Stimulated activated CD4-positive, alpha-beta T cell treated with anti-CD3 and anti-CD28 coated beads, Interleukin-4, amount 100 ng/mL, for 24 hours (primary cell): Measurements from ENCODE around the gene GSTO1.

ENCODE experiments used
- DNase-seq: peaks from one replicate; pipeline ENCODE4 v3.0.0-alpha.2; 2020

Gene GSTO1

DNA sequence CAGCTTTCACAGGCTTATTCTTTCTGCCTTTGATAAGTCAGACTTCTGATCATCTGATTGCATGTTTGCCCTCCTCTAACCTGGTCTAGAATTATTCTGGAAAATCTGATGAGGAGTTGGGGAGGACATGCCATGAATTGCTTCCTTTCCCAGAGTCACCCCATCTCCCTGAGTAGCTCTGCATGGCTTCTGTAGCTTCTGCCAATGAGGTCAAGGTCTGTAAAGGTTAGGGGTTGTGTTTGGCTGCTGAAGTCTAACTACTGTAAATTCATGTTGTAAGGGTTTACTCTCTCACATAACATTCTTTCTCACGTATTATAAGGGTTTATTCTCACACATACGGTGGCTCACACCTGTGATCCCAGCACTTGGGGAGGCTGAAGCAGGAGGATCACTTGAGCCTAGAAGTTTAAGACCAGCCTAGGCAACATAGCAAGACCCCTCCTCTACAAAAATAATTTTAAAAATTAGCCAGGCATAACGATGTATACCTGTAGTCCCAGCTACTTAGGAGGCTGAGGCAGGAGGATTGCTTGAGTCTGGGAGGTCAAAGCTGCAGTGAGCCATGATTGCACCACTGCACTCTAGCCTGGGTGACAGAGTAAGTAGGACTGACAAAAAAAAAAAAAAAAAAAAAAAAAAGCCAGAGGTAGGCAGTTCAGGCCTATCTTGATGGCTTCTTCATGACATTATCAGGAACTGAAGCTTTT, 25.0 kb downstream of the GSTO1 start:
- DNase-seq: no peak

DNA sequence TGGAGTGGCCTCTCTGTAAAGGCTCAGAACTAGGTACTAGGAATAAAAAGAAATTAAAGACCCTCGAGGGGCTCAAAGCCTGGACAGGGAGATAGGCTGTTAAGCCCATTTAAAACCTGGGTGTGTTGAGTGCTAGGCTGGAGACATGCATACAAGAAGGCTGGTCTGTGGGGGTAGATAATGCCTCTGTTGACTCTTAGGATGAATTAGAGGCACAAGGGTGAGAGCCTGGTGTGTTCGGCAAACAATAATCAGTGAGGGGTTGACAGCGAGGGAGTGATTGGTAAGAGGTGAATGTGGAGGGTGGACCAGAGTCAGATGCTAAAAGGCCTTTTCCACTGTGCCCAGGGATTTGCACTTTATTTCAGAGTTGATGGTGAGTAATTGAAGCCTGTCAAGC, 27.0 kb downstream of the GSTO1 start:
- no peak for DNase-seq

DNA sequence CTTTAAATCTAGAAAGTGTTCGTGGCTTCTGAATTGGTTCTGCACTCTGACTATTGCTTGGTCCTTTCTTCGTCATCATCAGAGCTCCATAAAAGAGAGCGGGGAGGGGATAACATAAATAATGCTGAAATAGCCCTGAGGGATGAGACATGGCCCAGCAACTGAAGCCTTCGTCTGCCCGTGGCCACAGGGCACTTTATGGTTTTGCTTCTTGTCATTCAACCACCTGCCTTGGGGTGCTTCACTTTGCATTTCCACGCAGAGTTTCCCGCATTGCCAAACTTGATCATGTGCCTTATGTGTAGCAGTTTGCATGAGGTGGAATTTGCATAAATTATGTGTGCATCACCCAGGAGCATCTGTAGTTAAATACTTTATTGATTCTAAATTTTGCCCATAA, 30.2 kb downstream of the GSTO1 start:
- no peak for DNase-seq

DNA sequence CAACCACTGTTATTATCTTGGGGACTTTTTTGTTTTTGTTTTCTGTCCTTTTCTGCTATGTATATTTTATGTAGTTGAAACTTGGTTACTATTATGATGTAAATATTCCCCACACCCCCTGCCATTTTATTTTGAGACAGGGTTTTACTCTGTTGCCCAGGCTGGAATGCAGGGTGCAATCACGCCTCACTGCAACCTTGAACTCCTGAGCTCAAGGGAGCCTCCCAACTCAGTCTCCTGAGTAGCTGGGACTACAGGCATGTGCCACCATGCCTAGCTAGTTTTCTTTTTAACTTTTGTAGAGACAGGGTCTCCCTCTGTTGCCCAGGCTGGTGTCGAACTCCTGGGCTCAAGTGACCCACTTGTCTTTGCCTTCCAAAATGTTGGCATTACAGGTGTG, 32.2 kb downstream of the GSTO1 start:
- no peak for DNase-seq

DNA sequence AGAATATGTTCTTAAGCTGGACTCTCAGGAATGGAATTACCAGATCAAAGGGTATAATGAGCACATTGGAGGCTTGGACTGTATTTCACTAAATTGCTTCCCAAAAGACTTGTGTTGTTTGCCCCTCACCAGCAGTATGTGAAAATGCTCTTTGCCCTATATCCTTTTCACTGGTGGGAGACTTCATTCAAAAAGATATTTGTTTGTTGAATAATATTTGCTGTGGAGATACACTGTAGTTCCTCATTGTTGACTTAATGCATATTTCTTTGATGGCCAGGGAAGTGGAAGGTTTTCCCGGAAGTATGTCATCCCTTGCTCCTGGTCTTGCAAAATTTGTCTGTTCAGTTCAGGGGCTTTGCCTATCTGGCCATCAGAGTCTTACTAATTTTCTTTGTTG, 33.7 kb downstream of the GSTO1 start:
- DNase-seq: no peak

DNA sequence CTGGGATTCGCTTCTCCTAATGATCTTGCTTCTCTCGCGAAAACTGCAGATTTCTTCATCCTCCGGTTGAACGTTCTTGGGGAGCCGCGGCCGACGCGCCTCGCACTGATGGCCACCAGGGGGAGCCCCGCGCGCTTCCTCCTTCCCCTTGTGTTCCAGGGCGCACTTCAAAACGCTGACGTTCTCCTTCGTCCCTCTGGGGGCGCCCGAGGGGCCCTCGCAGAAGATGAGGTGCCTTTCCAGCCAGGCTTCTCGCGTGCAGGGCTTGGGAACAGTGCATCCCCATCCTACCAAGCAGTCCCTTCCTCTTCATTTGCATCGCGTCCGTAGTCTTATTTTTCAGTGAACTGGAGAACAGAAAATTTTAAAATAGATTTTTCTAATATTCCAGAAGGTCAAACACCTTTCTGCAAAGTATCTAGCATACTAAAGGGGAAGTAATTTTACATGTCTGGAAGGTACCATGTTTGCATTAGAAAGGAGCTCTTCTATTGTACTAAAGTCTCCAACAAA, 36.8 kb downstream of the GSTO1 start:
- DNase-seq: peak; percentile 90

DNA sequence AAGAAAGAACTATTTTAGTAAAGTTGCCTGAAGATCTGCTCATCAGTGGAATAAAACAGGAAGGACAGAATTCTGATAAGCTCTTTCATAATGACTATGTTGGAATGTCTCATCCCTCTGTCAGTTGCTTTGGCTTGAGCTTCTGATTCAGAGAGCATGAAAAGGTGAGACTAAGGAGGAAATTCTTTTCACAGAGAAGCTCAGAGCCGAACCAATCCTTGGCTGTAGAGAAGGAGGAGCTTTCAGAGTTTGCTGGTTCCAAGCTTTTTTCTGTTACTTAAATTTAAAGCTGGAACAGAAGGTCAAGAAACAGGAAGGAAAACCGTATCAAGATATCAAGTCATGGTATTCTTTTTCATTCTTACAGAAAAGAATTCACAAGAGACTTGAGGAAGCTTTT, 38.3 kb downstream of the GSTO1 start:
- DNase-seq: no peak

DNA sequence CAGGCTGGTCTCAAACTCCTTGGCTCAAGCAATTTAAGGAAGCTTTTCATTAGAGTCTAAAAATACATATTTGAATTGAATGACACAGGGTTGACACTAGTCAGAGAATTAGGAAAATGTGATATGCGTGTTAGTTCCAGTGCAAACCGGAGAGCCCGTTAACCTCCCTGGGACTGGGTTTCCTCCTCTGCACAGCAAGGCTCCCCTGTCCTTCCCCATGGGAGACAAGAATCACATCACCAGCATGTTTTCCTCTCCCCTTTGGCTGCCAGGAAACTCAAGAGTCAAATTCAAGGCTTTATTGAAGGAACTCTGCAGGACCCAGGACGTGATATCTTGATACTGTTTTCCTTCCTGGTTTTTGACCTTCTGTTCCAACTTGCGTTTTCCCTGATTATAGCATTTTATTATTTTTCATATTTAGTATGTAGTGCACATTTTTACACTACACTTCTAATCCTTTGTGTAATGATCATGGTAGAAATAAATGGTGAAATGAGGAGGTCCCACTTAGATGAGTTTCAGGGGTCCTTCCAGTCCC, 39.2 kb downstream of the GSTO1 start:
- DNase-seq: no peak

DNA sequence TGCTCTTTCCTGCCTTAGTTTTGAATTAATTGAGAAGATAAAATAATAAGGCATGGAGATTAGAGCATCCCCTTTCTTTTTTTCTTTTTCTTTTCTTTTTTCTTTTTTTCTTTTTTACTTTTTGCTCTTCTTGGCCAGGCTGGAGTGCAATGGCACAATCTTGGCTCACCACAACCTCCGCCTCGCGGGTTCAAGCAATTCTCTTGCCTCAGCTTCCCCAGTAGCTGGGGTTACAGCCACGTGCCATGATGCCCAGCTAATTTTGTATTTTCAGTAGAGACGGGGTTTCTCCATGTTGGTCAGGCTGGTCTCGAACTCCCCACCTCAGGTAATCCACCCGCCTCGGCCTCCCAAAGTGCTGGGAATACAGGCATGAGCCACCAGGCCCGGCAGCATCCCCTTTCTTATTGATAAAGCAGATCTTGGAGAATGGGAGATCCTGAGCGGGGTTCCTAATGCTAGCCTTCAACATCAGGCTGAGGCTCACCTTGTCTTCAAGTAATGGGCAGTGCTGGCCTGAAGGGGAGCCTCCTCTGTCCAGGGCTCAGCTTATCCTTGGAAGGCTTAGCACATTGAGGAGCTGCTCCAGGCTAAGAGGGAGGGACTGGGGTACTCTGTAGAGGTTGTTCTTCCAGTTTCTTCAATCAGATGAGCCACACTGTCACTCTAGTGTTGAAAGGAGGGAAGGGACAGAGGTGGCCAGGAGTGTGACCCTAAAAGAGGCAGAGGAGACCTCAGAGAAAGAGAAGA, 42.2 kb downstream of the GSTO1 start:
- DNase-seq: no peak

DNA sequence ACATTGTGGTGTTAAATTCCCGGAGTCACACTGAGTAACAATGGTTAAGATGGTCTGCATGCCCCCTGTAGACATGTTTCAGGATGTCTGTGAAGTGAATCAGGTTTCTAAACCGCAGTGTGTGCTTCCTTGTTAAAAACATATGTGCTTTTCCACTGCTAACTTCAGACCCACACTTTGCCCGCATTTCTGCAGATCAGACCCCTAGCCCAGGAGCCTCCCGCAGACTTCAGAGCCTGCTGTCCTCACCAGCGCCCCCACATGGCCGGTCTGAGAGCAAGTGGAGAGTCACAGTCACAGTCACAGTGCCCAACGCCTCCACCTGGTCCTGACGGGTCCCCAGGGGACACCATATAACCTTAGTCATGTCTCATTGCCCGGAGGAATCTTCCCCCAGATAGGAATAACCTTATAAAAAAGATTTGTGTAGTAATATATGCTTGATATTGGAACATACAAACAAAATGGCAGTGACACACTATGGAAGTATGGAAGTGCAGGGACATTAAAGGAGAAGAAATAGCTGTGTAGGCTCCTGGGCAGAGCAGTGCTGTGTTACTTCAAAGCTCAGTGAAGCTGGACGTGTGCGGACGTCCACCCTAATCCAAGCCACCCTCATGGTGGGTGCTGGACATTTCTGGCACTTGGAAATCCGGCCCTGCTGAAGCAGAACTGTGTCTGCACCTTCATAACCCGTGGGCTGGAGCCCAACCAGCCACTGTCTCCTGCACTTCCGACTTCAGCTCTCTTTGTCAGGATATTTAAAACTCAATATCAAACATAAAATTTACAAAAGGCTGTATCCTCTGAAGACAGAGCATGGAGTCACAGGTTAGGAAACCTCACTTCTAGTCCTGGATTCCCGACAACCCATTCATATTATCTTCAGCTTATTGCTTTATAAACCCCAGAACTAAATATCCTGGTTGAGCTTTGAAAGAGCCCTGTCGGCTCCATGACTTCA, 43.3 kb downstream of the GSTO1 start:
- DNase-seq: no peak

DNA sequence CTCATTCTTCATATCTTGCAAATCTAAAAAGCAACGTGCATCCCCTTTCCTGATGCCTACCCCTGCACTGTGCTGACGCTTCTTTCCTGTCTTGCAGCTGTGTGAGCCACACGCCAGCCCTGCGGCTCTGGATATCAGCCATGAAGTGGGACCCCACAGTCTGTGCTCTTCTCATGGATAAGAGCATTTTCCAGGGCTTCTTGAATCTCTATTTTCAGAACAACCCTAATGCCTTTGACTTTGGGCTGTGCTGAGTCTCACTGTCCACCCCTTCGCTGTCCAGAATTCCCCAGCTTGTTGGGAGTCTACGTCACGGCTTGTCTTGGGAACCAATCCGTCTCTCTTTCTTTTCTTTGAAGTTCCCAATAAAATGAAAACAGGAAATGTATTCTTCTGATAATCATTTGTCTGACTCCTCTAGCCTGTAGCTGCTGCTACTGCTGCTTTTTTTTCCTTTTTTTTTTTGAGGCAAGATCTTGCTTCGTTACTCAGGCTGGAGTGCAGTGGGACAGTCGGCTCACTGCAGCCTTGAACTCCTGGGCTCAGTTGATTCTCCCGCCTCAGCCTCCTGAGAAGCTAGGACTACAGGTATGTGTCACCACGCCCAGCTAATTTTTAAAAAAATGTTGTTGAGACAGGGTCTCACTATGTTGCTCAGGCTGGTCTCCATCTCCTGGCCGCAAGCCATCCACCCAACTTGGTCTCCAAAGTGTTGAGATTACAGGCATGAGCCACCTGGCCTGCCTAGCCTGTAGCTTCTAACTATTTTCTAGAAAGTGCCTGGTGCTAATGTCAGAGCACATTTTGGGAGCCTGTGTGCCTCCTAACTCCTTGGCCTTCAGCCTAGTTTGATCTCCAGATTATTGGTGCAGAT, 44.6 kb downstream of the GSTO1 start:
- no peak for DNase-seq

DNA sequence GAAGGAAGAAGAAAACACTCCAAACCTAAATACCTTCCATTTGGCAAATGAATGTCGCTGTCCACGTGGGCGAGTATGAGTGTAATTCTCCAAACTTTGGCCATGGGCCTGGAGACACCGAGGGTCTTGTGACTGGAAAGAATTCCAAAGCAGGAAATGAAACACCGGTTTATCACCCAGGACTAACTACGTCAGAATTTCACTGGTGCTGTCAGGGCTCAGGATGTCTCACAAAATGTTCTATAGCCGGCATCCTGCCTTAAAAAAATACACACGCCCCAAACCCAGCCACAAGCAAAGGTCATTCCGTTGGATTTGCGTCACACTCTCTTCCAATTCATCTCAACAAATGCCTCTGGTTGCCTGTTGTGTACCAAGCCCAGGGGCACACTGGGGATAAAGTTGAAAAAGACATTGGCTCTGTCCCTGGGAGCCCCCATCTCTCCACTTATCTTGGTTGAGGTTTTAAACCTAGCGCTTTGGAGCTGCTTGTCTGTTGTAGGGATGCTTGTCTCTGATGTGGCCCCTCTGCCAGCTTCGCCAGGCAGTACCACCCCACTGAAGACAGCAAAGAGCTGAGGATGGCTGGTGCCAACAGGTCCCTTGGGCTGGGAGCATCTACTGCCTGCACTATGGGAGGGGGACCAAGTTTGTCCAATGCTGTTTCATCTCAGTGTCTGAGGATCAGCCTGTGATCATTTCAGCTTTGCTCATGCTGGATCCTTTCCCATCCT, 45.5 kb downstream of the GSTO1 start:
- no peak for DNase-seq

DNA sequence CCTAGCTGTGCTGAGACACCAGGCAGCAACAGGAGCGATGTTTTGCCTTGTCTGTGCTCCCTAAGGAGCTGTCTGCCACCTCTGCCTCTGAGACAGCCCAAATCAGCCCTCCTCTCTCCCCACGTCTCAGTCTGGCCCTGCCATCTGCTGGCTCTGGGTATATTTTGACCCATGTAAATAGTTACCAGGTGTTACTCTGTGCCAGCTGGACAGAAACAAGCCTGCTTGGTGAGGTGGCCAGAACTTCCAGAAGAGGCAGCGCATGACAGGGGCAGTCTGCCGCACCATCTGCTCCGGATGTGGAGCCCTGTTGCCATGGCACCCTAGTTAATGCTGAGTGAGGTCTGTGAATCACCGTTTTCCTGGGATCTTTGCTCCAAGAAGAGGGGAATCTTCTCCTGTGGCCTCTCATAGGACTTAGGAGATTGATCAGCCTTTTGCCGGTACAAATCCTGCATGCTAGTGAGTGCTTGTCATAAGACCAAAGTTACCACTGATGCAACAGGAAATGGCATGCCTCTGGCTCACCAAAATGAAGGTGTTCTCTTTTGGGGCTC, 46.1 kb downstream of the GSTO1 start:
- DNase-seq: no peak

DNA sequence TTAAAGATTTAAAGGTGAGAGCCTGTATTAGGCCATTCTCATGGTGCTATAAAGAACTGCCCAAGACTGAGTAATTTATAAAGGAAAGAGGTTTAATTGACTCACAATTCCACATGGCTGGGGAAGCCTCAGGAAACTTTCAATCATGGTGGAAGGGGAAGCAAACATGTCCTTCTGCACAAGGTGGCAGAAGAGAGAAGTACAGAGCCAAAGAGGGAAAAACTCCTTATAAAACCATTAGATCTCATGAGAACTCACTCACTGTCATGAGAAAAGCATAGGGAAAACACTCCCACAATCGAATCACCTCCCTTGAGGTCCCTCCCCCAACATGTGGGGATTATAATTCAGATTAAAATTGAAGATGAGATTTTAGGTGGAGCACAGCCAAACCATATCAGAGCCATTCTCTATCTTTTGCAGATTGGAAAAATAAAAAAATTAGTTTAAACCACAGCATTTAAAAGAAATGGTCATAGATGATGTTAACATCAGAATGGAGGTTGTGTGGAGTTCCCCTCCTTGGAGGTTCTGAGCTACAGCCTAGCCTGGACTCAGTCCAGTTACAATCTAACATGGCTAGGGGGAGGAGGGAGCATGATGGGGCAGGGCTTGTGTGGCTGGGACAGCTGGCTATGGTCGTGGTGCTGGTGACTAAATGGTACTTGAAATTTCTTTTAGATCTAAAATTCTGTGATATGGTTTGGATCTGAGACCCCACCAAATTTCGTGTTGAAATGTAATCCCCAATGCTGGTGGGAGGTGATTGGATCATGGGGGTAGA, 47.4 kb downstream of the GSTO1 start:
- no peak for DNase-seq

DNA sequence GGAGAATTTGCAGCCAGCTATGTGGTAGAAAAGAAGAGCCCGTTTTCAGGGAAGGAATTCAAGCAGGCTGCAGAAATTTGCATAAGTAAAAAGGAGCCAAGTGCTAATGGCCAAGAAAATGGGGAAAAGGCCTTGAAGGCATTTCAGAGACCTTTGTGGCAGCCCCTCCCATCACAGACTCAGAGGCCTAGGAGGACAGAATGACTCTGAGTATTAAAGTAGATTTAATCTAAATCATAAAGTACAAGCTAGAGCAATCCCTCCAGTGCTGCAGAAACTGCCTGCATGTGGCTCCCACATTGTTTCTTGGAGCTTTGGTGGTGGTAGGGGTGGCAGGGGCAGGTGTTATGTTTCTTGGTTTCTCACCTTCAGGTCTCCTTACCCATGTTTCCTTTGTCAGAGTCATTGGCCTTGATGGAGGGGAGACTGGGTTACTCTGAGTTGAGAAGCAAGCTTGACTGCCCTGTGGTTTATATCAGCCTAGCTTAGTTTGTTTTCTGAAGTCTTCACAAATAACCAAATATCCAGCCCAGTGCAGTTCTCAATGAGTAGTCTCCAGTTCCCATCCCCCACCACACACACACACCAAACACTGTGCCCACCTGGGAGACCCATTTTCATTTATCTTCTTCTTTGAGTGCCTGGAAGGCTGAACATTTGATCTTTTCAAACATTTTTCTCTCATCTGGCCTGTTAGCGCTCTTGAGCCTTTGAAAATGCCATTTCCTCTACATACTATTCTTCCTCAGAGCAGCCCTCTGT, 49.1 kb downstream of the GSTO1 start:
- DNase-seq: no peak

DNA sequence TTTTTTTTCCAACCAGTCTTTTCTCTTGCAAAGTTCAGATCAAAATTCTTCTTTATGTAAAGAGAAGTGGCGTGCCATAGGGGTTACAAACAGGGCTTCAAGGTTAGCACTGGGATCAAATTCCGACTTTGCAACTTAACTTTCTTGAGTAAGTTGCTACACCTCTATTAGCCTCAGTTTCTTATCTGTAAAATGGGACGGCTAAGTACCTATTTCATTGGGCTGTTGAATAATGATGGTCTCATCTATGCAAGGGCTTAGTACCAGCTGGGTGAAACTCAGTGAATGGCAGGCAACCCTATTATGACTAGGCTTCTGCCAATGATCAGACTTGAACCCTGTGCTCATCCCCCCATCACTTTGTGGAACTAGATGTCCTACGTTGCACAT, 49.7 kb downstream of the GSTO1 start:
- DNase-seq: no peak

DNA sequence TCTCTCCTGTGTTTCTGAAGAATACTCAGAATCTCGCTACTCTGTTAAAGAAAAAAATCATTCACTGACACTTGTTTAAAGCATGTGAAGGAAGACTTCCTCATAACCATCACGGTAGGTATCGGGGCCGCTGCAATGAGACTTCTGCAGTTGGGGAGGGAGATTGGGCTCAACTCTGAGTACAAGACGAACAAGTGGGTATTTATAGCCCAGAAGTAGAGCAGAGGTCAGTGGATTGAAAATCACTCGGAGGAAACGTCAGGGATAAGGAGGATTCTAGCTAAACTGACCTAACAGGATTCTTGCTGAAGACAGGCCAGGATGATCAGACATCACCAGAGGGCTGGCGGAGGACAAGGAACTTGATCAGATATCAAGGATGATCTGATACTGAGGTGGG, 50.2 kb downstream of the GSTO1 start:
- no peak for DNase-seq

DNA sequence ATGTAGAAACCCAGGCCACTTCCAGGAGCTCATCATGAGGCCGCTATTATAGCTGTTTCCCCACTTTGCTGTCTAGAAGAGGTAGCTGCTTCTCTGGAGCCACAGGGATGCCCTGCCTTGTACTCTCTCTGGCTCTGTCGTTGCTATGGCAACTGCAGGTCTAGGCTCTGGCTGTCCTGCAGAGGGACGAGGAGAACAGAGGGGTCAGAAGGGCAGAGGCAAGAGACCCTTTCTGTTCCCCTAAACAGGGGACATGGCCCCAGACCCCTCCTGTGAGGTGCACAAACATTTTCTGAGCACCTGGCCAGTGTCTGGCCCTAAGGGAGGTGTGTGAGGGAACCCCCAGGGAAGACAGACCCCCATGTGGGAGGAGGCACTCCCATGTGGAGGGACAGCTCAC, 52.2 kb downstream of the GSTO1 start:
- no peak for DNase-seq
